Urinary bladder (tissue), 4 donors: ENCODE data around the gene GCLC. TPM values are rescaled to one million over a fixed set of nuclear protein-coding genes. Genes with fewer than 3 reads are reported as not detected.

Source experiments
- DNase-seq: peaks from one replicate; pipeline ENCODE4 v3.0.0-alpha.2; 2015; ENCODE audit errors: extremely low spot score
- H3K27ac ChIP-seq: one replicate; pipeline ENCODE4 v1.5.1; 2013; ENCODE audit warnings: low read depth, mild to moderate bottlenecking, moderate library complexity
- H3K36me3 ChIP-seq: one replicate; pipeline ENCODE4 v1.6.1; 2013; ENCODE audit warnings: mild to moderate bottlenecking, moderate library complexity; ENCODE audit not compliant: insufficient read depth
- H3K4me1 ChIP-seq: one replicate; pipeline ENCODE4 v1.6.1; 2013; ENCODE audit warnings: mild to moderate bottlenecking, moderate library complexity; ENCODE audit not compliant: insufficient read depth
- H3K4me3 ChIP-seq: one replicate; pipeline ENCODE4 v1.5.1; 2013; ENCODE audit warnings: low read depth, low read length
- WGBS: extraction: QIAGEN DNeasy Blood & Tissue Kit; methylation state at CpG from one replicate; pipeline ENCODE4 v1.1.7; 2013; 5-methylcytosine and 5-hydroxymethylcytosine counted together
- polyA plus RNA-seq: library from polyadenylated mRNA; stranded (reverse); fragments of 200-250 nt; gene quantifications from one replicate; pipeline ENCODE4 v1.2.3, GENCODE V29; 2013
- total RNA-seq: library from RNA; depleted of rRNA; stranded (reverse); fragments of >200 nt; gene quantifications from one replicate; pipeline ENCODE4 v1.2.3, GENCODE V29; 2014
- donor health status: healthy with polysubstance abuse.
- donor health status: healthy.

Gene GCLC
- total and polyA plus RNA-seq, 2 donors, result 34.1 to 98.8 TPM

DNA sequence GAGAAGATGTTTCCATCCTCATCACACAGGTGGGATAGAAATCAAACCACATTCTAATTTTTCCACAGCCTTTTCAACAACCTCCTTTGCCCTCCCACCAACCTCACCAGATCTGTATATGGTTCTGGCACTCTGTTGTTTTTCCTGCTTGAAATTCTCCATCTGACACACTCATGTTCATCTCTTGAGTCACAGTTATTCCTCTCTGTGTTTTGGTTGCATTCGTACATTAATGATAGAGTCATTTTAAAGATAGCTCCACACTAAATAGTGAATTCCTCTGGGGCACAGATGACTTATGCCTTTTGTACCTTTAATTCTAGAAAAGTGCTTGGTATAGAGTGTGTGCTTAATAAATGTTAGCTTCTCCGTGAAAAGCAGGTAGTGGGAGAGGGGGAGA is 1.4 kb upstream of the GCLC start:
- WGBS, result 83% methylated on average over 2 of the region's 2 CpGs
- no peak overlapping the region for H3K27ac ChIP-seq
- H3K4me1 ChIP-seq, result no peaks in the 10 kb centered on the region
- no peak overlapping the region for H3K4me3 ChIP-seq
- no peaks in the 10 kb centered on the region for H3K36me3 ChIP-seq
- DNase-seq, result no peak

DNA sequence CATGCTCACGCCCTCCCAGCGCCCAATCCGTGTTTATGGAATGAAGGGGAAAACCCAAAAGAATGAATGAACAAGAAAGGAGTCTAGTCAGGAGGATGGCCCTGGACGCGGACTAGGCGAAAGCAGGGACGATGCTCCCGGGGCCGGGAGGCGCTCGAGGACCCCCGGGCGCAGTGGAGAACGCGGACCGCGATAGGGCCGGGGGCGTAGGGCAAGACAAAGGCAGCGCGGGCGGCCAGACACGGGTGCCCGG is 758 bp downstream of the GCLC start:
- DNase-seq, result no peak
- WGBS, result under 1% methylated on average over 24 of the region's 24 CpGs
- Histone ChIP-seq H3K27ac (peak overlapping the region; percentile 94), H3K4me1 (no peaks in the 10 kb centered on the region), H3K36me3 (no peaks in the 10 kb centered on the region), H3K4me3 (peak overlapping the region; percentile 75)

DNA sequence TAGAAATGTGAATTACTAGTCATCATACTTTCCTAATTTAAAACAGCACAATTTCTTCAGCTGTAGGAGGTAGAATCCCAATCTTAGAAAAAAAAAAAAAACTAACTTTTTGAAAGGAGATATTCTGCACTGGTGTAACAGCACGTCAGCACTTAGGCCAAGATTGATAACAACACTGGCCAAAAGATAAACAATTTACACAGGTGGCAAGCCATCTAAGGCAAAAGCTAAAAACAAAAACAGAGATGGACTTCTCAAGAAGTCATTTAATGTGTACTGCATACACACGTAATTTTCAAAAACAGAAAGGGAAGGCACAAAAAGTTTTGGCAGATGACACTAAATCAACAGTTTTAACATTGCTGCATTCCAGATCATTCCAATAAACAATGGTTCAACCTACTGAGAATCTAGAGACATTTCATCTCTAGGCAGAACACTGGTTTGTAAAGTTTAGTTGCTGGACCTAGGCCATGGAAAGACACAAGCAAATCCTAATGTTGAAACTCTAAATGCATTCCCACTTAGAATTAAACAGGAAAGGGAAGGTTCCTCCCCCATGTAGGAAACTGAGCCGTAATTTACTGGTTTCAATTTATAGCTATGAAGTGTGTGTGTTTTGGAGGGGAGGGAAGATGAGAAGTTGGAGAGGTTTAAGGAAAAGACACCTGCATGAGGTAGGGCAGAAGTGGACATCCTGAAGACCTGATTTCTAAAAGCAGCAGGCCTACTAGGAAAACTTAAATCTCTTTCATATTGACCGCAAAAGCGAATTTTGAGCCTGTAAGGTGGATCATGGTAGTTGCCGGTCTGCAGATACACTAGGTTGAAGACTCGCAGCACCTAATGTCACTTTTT is 1.3 kb downstream of the GCLC start:
- Histone ChIP-seq H3K36me3 (no peaks in the 10 kb centered on the region), H3K4me1 (no peaks in the 10 kb centered on the region), H3K4me3 (peak overlapping the region; percentile 75), H3K27ac (peak overlapping the region; percentile 94)
- no peak for DNase-seq
- 7% methylated on average over 7 of the region's 7 CpGs for WGBS

DNA sequence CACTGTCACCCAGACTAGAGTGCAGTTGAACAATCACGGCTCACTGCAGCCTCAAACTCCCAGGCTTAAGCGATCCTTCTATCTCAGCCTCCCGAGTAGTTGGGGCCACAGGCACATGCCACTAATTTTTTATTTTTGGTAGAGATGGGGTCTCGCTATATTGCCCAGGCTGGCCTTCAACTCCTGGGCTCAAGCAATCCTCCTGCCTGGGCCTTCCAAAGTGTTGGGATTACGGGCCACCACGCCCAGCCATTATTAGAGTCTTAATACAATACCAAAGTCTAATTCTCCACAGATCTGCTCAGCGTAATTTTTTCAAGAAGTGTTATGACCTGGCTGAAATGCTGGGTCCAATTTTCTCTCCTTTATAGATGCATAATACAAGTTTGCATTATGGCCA is 3.0 kb downstream of the GCLC start:
- no peaks in the 10 kb centered on the region for H3K4me1 ChIP-seq
- no peak overlapping the region for H3K27ac ChIP-seq
- H3K36me3 ChIP-seq, result no peaks in the 10 kb centered on the region

DNA sequence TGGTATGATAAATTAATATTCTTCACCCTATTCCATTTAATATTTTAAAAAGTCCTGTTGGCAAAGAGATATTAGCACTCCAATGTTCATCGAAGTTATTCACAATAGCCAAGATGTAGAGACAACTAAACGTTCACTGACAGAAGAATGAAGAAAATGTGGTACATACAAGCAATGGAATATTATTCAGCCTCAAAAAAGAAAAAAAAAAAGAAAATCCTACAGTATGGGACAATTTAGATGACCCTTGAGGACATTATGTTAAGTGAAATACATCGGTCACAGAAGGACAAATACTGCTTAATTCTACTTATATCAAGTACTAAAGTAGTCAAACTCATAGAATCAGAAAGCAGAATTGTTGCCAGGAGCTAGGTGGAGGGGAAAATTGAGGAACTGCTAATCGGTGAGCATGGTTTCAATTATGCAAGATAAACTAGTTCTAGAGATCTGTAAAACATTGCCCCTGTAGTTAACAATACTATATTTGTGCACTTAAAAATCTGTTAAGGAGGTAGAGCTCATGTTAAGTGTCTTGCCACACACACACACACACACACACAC is 4.7 kb downstream of the GCLC start:
- Histone ChIP-seq H3K4me3 (no peak overlapping the region), H3K27ac (no peak overlapping the region), H3K36me3 (no peaks in the 10 kb centered on the region), H3K4me1 (no peaks in the 10 kb centered on the region)
- no peak for DNase-seq
- WGBS, result 92% methylated on average over 4 of the region's 4 CpGs

More for the DNA sequence above, 3.0 kb downstream of the GCLC start:
- no peak overlapping the region for H3K4me3 ChIP-seq
- WGBS, result 96% methylated on average over 7 of the region's 7 CpGs
- no peak for DNase-seq

DNA sequence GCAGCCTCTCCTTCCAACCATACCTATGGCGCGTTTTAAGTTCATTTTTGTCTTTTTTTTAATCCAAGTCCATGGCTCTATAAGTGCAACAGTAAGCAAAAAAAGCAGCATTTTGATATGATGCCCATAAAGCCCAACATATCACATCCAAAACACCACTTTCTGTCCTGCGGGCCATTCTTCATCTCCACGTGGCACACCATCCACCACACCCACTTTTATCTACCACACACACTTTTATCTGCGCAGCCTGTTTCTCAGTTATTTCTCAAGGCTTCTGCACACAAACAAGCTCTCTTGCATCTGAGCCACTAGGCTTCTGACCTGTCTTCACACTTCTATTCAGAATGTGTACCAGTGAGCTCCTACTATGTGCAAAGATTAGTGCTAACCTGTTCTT is 5.3 kb downstream of the GCLC start:
- peak overlapping the region; percentile 18 for H3K27ac ChIP-seq
- H3K36me3 ChIP-seq, result no peaks in the 10 kb centered on the region
- H3K4me1 ChIP-seq, result no peaks in the 10 kb centered on the region
- no peak for DNase-seq
- no peak overlapping the region for H3K4me3 ChIP-seq
- 84% methylated on average over 5 of the region's 5 CpGs for WGBS

DNA sequence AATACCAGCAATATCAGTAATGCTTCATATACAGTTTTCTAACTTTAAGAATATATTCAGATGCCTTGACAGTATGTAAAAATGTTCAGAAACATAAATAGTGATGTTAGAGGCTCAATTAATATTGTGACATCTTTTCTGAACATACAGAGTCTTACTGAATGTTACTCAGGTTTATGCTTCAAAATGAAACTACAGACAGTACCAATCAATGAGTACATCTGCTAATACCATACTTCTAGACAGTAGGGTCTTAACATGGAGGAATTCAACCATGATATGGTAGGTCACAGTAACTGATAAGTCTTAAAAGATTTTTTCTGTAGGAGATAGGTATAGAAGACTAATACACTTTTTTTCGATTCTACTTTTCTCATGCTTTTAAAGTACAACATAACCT is 8.3 kb downstream of the GCLC start:
- Histone ChIP-seq H3K4me3 (no peak overlapping the region), H3K36me3 (no peaks in the 10 kb centered on the region), H3K27ac (no peak overlapping the region), H3K4me1 (no peaks in the 10 kb centered on the region)
- WGBS, result 95% methylated on average over 1 of the region's 1 CpG
- no peak for DNase-seq

DNA sequence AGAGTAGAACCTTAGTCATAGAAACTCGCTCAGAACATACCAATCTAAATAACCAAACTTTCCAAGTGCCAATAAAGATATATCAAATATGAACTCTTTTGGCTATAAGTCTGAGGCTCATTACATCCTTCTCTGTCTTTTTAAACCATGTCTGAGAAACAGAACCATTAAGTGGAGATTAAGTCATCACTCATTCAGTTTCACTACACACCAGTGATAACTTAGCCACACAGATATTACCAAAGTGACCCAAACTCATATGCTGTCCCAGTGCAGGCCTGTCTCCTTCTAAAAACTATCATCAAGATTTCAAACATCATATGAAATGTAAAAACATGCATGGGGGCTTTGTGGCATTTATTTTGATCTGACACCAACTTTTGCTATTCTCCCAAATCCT is 12.0 kb downstream of the GCLC start:
- WGBS, result 55% methylated on average over 1 of the region's 1 CpG
- DNase-seq, result no peak
- H3K4me1 ChIP-seq, result no peaks in the 10 kb centered on the region

DNA sequence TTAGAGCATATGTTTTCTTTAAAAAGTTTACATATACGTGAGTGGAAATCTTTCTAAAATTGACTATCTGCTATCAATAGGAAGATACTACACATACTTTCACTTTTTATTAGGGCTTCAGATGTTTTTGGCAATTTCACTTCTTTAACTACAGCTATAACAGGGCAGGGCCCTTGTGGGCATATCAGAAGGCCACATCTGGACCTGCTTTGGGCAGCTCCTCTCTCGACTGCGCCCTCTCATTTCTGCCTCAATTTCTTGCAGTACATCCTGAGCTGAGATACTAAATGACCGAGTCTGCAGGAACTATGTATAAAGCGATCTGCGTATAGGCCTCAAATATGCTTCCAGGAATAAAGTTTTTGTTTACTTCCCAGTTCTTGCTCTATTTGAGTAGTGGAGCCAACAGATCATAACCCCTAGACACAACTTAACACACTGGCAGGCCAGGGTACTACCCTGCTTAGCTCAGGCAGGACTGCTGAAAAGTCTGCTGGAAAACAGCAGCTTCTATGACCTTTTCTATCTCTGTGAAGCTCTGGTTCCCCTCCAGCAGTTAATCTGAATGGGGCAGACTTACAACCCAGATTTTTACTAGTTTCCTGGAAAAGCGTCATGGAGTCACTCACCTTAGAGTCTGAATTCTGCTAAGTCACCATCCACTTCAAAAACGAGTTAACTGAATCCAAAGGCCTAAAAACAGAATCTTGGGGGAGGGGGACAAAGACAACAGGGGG is 12.7 kb downstream of the GCLC start:
- no peaks in the 10 kb centered on the region for H3K36me3 ChIP-seq
- H3K4me1 ChIP-seq, result no peaks in the 10 kb centered on the region
- H3K27ac ChIP-seq, result no peak overlapping the region
- H3K4me3 ChIP-seq, result no peak overlapping the region
- no peak for DNase-seq
- WGBS, result 37% methylated on average over 8 of the region's 8 CpGs

More for the DNA sequence above, 12.0 kb downstream of the GCLC start:
- Histone ChIP-seq H3K4me3 (no peak overlapping the region), H3K36me3 (no peaks in the 10 kb centered on the region), H3K27ac (no peak overlapping the region)

DNA sequence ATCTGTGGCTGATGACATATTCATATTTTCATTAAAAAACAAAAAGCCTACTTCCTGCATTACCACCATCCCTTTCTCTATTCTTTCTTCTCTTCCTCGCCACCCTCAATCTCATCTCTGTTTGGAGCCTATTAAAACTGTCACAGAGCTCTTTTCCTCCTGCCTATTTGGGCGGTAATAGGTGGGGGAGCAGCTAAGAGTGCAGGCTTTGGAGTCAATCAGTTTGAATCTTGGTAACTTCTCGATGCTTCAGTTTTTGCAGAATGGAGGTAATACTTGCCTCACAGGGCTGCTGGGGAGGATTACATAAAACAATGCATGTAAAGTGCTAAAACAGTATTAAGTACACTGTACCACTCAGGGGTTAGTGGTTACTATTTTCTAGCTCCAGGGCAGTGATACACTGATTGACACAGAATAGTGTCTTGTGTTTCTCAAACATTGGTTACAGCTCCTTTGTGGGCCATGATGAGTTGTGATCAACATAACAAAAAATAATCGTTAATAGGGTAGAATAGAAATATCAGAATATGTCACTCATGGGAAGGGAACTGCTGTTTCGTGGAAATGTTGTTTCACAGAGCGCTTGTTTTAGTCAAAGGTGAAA is 14.0 kb downstream of the GCLC start:
- 87% methylated on average over 6 of the region's 6 CpGs for WGBS
- DNase-seq, result no peak

DNA sequence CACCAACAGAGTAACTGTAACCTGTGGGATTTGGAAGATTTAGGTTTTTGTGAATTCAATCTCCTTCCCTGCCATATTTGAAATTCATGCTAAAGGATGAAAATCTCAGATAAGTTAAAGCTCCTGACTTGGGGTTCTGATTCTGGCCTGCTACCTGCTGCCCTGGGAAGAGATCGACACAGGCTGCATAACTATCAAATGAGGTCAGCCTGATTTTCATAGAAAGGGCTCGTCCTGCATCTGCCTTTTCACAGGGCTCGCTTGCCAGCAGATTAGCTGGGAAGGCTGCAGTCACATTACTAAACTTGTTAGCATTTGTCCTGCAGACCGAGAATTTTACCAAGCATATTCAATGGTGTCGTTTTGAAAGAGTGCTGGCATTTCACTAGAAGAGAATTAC is 14.6 kb downstream of the GCLC start:
- 31% methylated on average over 5 of the region's 5 CpGs for WGBS
- Histone ChIP-seq H3K36me3 (no peaks in the 10 kb centered on the region), H3K4me3 (no peak overlapping the region), H3K27ac (no peak overlapping the region), H3K4me1 (no peaks in the 10 kb centered on the region)
- no peak for DNase-seq

More for the DNA sequence above, 14.0 kb downstream of the GCLC start:
- H3K4me3 ChIP-seq, result no peak overlapping the region
- H3K36me3 ChIP-seq, result no peaks in the 10 kb centered on the region
- no peak overlapping the region for H3K27ac ChIP-seq
- no peaks in the 10 kb centered on the region for H3K4me1 ChIP-seq

DNA sequence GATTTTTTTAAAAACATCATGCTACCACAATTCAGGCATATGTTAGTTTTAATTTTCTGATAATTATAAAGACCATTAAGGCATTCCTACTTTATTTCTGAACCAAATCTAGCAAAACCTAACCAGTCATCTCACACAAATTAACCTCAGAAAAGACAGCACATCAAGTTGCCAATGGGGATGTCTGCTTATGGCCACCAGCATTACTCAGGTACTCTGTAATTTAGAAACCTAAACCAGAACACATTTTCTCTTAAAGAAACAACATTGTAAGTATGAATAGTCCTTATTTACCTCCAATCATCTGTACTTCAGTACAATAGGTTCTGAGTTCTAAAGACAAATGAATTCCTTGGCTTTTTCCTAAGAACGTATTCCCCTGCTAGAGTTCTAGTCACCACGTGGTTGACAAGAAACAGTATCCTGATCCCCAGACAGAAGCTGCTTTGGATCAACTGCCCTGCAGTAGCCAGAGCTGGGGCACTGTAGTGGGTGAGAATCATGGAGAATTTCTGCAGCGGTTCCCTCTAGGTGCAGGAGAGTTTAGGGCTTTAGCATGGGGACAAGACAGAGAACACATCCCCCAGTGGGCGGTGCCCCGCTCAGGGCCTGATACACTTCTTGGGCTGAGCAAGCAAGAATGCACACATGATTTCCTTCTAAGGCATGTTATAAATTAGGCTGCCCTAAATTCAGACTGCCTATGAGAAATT is 15.4 kb downstream of the GCLC start:
- no peak overlapping the region for H3K4me3 ChIP-seq
- DNase-seq, result no peak
- H3K4me1 ChIP-seq, result no peaks in the 10 kb centered on the region
- WGBS, result 58% methylated on average over 5 of the region's 5 CpGs
- no peak overlapping the region for H3K27ac ChIP-seq
- no peaks in the 10 kb centered on the region for H3K36me3 ChIP-seq

DNA sequence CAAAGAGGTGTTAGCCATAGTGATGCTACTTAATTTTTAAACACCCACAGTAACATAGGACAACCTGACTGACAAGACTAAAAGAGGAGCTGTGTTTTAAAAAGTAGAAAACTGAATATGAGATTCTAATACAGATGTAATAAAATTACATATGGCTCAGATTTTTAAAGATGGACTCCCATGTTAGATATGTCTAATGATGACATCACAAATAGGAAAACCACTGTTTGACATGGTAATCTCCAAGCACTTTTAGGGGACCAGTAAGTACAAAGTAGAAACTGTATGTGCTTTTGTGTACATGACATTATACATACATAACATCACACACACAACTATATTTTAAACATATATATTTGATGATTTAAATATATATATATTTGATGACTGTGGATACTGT is 16.8 kb downstream of the GCLC start:
- H3K27ac ChIP-seq, result no peak overlapping the region
- no peak overlapping the region for H3K4me3 ChIP-seq
- no peaks in the 10 kb centered on the region for H3K36me3 ChIP-seq
- no peak for DNase-seq
- H3K4me1 ChIP-seq, result peaks cover 1% of the 10 kb centered on the region
